ENCODE measurements around the gene PTGES3.
"Not testable (repeated sequence)": the region's sequence is repeated elsewhere in the genome, so short reads cannot be mapped to it uniquely, and the experiment has no call there.

Gene PTGES3

DNA sequence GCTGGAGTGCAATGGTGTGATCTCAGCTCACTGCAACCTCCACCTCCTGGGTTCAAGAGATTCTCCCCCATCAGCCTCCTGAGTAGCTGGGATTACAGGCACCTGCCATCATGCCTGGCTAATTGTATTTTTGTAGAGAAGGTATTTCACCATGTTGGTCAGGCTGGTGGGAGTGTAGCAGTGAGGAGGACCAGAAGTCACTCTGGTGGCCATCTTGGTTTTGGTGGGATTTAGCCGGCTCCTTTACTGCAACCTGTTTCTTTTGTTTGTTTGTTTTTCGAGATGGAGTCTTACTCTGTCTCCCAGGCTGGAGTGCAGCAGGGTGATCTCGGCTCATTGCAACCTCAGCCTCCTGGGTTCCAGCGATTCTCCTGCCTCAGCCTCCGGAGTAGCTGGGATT lies 16.4 kb upstream of the PTGES3 start:
- not testable (repeated sequence) for DNase-seq

DNA sequence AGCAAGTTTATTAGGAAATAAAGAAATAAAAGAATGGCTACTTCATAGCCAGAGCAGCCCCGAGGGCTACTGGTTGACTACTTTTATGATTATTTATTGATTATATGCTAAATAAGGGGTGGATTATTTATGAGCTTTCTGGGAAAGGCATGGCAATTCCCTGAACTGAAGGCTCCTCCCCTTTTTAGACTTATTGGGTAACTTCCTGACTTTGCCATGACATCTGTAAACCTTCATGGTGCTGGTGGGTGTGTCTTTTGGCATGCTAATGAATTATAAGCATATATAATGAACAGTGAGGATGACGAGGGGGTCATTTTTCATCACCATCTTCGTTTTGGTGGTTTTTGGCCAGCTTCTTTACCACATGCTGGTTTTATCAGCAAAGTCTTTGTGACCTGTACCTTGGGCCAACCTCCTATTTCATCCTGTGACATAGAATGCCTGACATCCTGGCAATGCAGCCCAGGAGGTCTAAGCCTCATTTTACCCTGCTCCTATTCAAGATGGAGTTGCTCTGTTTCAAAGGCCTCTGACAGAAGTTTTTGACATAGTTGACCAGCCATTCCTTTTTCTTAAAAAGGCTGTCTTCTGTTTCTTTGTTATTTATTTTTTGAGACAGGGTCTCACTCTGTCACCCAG lies 11.1 kb upstream of the PTGES3 start:
- no peak for DNase-seq

DNA sequence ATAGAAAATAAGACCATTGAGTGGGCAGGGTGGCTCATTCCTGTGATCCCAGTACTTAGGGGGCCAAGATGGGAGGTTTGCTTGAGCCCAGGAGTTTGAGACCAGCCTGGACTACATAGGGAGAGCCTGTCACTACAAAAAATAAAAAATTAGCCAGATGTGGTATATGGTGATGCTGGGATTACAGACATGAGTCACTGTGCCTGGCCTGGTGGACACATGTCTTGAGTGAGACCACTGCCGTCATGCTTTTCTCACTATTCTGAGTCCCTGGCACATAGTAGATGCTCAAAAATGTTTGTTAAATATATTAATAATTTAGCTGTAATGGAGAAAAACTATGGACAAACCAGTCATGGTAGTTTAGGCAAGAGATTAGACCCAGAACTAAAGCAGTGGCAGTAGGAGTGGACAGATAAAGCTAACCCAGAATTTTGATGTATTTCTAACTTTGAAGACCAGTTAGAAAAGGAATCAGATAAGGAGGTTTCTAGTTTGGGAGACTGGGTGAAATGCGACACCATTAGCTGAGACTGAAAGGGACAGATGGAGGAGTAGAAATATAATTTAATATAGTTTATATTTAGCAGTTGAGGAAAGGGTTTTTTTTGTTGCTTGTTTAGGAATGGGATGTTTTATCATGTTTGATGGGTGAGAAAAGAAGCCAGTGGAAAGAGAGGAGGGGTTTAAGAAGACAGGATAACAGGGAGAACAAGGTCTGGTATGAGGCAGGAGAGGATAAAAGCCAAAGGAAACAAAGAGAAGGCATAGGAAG lies 7.4 kb upstream of the PTGES3 start:
- DNase-seq = no peak

DNA sequence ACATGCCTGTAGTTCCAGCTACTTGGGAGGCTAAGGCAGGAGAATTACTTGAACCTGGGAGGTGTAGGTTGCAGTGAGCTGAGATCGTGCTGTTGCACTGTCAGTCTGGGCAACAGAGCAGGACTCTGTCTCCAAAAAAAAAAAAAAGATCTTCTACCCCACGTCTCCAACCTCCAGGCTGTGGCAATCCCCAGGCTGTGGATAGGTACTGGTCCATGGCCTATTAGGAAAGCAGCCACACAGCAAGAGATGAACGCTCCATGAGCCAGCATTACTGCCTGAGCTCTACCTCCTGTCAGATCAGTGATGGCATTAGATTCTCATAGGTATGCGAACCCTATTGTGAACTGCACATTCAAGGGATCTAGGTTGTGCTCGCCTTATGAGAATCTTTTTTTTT lies 6.1 kb upstream of the PTGES3 start:
- DNase-seq = no peak

DNA sequence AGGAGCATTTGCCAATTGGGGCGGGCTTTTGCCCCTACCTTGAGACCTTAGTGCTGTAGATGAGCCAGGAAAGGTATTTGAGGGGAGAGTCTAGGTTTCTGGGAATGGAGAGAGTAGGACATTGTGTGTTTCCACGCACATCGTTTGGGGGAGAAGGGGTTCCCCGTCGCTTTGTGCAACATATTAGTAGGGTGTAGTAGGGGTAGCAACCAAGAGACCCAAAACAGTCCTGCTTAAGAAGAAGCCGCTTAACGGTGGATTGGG lies 694 bp upstream of the PTGES3 start:
- DNase-seq = no peak

DNA sequence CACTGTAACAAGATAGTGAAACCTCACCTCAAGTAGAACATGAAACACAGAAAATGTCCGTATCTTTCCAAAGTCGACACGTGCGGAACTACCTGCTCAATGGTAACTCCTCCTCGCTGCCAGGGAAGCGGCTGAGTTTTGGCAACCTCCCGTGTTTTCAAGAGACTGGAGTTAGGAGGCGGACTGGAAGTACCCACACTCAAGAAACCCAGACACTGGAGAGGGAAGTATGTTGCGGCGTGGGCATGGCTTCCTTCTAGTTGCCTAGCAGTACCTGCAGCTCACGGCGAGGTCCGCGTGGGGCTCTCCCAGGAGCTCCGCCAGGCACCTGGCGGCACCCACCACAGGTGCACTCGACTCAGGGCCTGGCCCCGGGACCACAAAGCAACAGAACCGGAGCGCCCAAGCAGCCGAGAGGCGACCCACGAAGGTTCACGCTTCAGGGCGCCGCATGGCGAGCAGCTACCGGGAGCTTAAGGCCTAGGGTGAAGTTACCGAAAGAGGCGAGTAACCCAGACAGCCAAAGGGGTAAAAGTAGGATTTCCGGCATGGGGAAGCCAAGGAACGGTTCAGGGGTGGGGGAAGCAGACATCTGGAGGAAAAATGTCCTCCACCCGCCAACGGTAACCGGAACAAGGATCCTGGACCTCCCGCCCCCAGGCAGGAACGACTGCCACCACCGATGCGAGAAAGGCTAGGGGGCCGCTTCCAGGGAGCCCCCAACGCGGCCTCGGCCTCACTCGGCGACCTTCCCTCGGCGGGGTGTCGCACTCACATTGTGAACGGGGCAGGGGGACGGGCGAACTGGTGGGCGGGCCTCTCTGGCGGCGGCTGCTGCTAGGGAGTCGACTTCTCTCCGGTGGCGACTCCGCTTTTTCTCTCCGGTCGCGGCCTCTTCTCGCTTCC lies 608 bp downstream of the PTGES3 start:
- peak; percentile 49 for DNase-seq

DNA sequence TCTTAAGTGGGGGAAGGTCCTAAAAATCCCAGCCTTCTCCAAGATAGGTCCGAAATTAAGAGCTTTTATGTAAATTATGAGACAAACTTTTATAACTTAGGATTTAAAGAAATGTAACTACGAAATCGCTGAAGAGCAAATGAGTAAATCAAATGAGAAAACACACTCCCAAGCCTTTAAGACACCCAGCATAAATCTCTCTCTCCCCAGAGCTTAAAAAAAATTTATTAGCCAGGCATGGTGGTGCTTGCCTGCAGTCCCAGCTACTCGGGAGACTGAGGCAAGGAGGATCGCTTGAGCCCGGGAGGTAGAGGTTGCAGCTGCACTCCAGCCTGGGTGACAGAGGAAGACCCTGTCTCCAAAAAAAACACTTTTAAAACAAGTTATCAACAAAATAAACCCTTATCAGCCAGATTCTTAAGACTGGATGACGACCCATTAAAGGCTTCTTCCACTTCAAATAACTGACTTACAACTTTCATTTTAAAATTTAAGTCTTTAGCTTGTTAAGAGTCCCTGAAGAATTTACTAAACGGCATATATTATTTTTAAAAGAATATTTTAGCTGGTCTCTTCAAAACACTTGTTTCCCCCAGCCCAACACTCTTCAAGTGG lies 3.2 kb downstream of the PTGES3 start:
- DNase-seq = no peak

DNA sequence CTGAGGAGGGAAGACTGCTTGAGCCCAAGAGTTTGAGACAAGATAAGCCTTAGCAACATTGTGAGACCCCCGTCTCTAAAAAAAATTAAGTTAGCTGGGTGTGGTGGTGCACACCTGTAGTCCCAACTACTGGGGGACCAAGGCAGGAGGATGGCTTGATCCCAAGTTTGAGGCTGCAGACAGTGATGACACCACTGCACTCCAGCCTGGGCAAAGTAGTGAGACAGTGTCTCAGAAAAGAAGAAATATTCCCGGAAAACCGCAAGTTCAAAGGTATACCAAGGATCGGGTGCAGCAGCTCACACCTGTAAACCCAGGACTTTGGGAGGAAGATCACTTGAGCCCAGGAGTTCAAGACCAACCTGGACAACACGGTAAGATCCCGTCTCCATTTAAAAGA lies 5.8 kb downstream of the PTGES3 start:
- DNase-seq = no peak

DNA sequence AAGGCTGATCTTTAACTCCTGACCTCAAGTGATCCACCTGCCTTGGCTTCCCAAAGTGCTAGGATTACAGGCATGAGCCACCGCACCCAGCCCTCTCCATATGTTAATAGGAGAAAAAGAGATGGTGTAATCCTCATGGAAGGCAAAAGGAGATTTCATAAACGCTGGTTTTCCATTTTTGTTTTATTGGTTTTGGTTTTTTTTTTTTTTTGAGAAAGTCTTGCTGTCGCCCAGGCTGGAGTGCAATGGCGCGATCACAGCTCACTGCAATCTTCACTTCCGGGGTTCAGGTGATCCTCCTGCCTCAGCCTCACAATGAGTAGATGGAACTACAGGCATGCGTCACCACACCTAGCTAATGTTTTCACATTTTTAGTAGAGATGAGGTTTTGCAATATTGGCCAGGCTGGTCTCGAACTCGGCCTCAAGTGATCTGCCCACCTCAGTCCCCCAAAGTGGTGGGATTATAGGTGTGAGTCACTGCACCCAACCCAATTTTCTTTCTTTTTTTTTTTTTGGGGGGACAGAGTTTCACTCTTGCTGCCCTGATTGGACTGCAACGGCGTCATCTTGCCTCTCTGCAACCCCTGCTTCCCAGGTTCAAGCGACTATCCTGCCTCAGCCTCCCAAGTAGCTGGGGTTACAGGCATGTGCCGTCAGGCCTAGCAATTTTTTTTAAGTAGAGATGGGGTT lies 8.1 kb downstream of the PTGES3 start:
- no peak for DNase-seq

DNA sequence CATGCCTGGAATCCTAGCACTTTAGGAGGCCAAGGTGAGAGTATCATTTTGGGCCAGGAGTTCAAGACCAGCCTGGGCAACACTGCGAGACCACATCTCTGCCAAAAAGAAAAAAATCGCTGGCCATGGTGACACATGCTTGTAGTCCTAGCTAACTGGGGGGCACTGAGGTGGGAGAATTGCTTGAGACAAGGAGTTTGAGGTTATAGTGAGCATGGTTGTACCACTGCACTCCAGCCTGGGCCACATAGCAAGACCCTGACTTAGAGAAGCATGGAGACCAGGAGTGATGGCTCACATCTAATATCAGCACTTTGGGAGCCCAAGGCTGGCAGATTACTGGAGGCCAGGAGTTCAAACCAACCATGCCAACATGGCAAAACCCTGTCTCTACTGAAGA lies 9.2 kb downstream of the PTGES3 start:
- no peak for DNase-seq

DNA sequence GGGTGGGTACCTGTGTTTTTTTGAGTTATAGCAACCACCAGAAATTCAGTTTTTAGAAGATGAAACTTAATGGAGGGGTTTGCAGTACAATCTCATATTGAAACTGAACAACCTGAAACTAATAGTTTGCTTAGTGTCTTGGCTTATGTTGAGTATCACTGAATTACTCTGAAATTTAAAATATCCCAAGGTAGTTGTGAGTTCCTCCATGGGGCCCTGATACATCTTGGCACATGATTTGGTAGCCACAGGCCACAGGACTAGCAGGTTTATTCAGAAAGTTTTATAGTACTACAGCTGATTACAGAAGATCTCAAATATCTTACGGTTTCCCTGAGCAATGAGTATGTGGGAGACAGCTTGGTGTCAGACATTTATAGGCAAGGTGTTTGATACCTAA lies 10.4 kb downstream of the PTGES3 start:
- DNase-seq = no peak

DNA sequence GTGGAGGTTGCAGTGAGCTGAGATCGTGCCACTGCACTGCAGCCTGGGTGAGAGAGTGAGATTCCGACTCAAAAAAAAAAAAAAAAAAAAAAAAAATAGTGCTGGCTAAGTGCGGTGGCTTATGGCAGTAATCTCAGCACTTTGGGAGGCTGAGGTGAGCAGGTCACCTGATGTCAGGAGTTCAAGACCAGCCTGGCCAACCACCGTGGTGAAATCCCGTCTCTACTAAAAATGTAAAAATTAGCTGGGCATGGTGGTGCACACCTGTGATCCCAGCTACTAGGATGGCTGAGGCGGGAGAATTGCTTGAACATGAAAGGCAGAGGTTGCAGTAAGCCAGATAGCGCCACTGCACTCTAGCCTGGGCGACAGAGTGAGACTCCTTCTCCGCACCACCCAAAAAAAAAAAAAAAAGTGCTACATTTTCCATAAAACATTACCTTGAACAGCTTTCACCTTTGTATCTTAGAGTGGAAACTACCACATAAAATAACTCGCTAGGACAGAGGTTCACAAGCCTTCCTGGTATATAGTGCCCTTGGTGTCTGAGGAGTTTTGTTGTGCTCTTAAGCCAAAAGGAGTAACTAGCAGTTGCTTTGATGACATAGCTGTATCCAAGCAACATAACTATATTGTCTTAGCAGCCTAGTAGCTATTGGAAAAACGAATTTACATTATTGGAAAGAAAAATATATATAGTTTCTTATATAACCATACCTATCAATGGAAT lies 11.1 kb downstream of the PTGES3 start:
- no peak for DNase-seq

DNA sequence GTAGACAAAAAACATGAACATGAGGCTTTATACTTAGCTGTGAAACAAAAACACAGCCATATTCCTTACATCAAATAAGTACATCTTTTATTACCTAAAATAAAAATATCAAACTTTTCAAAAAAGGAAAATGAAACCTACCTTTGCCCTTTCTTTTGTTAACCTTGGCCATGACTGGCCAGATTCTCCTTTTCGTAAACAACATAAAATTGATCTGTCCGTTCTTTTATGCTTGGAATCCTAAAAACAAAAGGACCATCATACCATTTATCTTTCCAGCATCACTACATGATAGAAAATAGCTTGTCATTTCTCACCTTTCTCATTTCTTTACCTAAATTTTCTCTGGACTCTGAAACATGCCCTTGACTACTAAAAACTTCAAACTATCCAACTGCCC lies 16.5 kb downstream of the PTGES3 start:
- no peak for DNase-seq

DNA sequence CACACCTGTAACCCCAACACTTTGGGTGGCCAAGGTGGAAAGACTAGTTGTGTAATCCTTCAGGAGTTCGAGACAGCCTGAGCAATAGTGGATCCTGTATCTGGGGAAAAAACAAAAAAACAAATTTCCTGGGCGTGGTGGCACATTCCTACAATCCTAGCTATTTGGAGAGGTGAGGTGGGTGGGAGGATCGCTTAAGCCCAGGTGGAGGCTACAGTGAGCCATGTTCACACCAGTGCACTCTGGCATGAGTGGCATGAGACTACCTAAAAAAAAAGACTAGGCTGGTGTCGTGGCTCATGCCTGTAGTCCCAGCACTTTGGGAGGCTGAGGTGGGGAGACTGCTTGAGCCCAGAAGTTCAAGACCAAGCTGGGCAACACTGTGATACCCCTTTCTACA lies 17.2 kb downstream of the PTGES3 start:
- DNase-seq = no peak

DNA sequence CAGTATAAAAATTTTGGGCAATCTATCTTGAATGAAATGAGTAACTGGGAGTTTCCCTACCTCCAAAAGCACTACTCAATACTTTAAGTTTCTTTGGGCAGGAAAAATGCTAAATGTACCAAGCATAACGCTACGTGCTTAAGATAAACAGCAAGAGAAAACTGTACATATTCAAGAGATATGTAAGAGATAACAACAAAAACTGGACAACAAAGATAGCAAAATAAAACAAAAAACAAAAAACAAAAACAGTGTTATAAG lies 20.0 kb downstream of the PTGES3 start:
- DNase-seq = no peak

DNA sequence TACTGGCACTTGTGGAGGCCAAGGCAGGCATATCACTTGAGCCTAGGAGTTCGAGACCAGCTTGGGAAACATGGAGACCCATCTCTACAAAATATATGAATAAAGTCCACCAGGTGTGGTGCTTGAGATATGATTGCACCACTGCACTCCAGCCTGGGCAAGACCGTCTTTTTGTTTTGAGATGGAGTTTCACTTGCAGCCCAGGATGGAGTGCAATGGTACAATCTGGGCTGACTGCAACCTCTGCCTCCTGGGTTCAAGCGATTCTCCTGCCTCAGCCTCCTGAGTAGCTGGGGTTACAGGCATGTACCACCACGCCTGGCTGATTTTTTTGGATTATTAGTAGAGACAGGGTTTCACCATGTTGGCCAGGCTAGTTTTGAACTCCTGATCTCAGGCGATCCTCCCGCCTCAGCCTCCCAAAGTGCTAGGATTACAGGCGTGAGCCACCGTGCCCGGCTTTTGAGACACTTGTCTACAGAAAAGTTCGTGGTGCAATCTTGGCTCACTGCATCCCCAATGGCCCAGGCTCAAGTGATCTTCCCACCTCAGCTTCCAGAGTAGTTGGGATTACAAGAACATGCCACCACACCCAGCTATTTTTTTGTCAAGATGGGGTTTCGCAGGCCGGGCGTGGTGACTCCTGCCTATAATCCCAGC lies 26.0 kb downstream of the PTGES3 start:
- DNase-seq = no peak

DNA sequence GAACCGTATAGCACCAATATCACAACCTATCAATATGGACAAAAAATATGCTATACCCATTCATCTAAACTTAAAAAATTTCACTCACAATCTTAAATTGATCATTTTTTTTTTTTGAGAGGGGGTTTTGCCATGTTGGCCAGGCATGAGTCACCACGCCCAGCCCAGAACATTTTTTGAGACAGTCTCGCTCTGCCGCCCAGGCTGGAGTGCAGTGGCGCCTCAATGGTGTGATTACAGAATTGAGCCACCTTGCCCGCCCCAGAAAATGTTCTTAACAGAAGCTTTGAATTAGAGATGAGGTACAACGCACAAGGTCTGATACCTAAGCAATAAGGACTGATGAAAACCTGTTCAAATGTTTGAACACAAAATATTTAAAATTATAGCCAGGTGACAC lies 26.5 kb downstream of the PTGES3 start:
- no peak for DNase-seq

DNA sequence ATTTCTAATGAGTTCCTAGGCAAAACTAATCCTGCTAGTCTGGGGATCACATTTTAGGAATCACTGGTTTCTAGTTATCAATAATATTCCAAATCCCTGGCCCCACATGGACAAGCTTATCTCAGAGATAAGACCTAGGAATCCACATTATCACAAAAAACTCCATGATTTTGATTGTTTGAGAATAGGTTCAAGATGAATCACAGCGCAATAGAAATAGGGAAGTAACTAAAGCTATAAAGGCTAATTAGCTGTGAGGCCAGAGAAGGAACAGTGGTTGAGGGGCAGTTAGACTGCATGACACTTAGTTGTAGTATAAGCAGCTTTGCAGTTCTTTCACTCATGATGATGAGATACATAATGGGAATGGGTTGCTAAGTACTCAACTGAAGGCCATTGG lies 29.2 kb downstream of the PTGES3 start:
- DNase-seq = no peak

DNA sequence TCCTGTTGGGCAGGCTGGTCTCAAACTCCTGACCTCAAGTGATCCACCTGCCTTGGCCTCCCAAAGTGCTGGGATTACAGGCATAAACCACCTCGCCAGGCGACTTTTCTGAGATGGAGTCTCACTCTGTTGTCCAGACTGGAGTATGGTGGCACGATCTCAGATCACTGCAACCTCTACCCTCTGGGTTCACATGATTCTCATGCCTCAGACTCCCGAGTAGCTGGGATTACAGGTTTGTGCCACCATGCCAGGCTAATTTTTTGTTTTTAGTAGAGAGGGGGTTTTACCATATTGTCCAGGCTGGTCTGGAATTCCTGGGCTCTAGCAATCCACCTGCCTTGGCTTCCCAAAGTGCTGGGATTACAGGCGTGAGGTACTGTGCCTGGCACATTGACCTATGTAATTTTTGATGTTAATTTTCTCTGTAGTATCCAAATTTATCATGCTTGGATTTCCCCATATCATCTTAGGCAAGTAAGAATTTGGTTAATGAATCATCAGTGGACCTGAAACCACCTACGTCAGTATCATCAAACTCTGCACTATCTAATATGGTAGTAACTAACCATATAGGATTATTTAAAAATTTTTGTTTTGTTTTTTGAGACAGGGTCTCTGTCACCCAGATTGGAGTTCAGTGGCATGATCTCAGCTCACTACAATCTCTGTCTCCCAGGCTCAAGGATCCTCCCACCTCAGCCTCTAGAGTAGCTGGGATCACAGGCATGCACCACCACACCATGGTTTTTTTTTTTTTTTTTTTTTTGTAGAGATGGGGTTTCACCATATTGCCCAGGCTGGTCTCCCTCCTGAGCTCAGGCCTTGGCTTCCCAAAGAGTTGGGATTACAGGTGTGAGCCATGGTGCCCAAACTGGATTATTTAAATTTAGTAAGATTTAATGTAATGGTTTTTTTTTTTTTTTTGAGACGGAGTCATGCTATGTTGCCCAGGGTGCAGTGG lies 30.4 kb downstream of the PTGES3 start:
- no peak for DNase-seq

DNA sequence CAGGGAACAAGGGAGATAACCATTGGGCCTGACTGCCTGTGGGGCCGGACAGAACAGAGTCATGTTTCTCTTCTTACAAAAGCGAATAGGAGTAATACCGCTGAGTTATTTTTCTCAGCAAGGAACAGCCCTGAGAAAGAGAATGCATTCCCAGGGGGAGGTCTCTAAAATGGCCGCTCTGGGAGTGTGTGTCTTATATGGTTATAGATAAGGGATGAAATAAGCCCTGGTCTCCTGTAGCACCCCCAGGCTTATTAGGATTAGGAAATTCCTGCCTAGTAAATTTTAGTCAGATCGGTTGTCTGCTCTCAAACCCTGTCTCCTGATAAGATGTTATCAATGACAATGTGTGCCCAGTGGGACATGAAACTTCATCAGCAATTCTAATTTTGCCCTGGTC lies 34.3 kb downstream of the PTGES3 start:
- not testable (repeated sequence) for DNase-seq

DNA sequence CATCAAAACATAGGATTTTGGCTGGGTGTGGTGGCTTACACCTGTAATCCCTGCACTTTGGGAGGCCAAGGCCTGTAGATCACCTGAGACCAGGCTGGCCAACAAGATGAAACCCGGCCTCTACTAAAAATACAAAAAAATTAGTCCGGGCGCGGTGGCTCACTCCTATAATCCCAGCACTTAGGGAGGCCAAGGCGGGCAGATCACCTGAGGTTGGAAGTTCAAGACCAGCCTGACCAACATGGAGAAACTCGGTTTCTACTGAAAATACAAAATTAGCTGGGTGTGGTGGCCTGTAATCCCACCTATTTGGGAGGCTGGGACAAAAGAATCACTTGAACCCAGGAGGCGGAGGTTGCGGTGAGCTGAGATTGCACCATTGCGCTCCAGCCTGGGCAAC lies 40.1 kb downstream of the PTGES3 start:
- not testable (repeated sequence) for DNase-seq

All from NCI-H2029 treated with DMSO at 0.1 percent for 48 hours (cell line).